ENCODE results near the gene APOA4.

DNA sequence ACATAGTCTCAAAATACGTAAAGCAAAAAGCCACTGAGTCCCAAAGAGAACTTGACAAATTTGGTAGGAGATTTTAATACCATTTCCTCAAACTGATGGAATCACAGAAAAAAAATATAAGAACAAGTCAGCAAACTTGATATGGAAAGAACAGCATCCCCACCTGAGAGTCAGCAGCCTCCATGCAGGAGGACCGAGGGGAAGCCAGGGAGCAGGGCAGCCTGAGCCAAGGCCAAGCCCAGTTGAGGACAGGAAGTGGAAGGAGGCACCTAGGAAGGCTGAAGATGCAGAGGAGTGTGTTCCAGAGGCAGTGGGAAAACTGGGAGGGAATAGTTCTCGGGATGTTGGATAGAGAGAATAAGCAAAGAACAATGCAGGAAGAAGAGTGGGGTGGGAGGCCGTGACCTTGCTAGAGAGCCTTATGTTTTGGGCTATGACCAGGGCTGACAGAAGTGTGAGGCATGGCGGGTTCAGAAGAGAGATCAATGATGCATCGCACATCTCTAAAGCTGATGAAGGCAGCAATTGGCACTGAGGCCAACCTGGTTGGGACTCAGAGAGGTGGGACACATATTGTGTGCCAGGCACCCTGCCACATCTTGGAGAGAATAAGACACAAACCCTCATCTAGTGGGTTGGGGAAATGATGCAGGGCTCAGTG lies 15.4 kb downstream of the APOA4 start:
- no peak for TF ChIP-seq RAD21 (CRISPR knock-in tag; IDR thresholded peaks at IDR 0.05)
- TF ChIP-seq ZNF121 (CRISPR knock-in tag; IDR thresholded peaks at IDR 0.05): no peak
- TF ChIP-seq, protein P1, sequence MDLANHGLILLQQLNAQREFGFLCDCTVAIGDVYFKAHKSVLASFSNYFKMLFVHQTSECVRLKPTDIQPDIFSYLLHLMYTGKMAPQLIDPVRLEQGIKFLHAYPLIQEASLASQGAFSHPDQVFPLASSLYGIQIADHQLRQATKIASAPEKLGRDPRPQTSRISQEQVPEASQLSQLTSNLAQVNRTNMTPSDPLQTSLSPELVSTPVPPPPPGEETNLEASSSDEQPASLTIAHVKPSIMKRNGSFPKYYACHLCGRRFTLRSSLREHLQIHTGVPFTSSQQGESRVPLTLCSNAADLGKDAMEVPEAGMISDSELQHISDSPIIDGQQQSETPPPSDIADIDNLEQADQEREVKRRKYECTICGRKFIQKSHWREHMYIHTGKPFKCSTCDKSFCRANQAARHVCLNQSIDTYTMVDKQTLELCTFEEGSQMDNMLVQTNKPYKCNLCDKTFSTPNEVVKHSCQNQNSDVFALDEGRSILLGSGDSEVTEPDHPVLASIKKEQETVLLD (CRISPR knock-in tag; IDR thresholded peaks at IDR 0.05; ENCODE audit: low read depth): no peak
- TF ChIP-seq POLR2A (IDR thresholded peaks at IDR 0.05; ENCODE audit: insufficient read depth in 1 of 2, low read depth in 2 of 2, low read length in 2 of 2): peak; percentile 7 to 47; a peak in 1 of 4 replicates
- TF ChIP-seq, protein P2, sequence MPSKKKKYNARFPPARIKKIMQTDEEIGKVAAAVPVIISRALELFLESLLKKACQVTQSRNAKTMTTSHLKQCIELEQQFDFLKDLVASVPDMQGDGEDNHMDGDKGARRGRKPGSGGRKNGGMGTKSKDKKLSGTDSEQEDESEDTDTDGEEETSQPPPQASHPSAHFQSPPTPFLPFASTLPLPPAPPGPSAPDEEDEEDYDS (CRISPR knock-in tag; IDR thresholded peaks at IDR 0.05): no peak
- TF ChIP-seq NFE2L2 (IDR thresholded peaks at IDR 0.05; ENCODE audit: low read length): no peak
- TF ChIP-seq, protein P3, sequence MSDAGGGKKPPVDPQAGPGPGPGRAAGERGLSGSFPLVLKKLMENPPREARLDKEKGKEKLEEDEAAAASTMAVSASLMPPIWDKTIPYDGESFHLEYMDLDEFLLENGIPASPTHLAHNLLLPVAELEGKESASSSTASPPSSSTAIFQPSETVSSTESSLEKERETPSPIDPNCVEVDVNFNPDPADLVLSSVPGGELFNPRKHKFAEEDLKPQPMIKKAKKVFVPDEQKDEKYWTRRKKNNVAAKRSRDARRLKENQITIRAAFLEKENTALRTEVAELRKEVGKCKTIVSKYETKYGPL (CRISPR knock-in tag; IDR thresholded peaks at IDR 0.05): no peak
- TF ChIP-seq, protein P4, sequence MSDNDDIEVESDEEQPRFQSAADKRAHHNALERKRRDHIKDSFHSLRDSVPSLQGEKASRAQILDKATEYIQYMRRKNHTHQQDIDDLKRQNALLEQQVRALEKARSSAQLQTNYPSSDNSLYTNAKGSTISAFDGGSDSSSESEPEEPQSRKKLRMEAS (IDR thresholded peaks at IDR 0.05): no peak
- no peak for TF ChIP-seq EZH2 (conservative IDR thresholded peaks at IDR 0.05; ENCODE audit: low read depth, low read length)
- TF ChIP-seq ZNF232 (CRISPR knock-in tag; IDR thresholded peaks at IDR 0.05; ENCODE audit: borderline replicate concordance): no peak
- TF ChIP-seq EP300 (IDR thresholded peaks at IDR 0.05; ENCODE audit: low read depth in 2 of 2, low read length in 2 of 2): no peak
- no peak for TF ChIP-seq EP300 (CRISPR knock-in tag; IDR thresholded peaks at IDR 0.05; ENCODE audit: borderline replicate concordance)

Measured in HepG2 (cell line).